ENCODE data around the gene ARHGAP25.

Gene ARHGAP25

GRCh38 chr2:68838641-68839040 lies 104.0 kb downstream of the ARHGAP25 start:
- no peak overlapping the region for H3K4me3 ChIP-seq (ENCODE audit: insufficient read depth, low read length, poor library complexity, severe bottlenecking)
- no peaks in the 10 kb centered on the region for H3K79me2 ChIP-seq (ENCODE audit: insufficient read depth, low read length)
- no peak overlapping the region for H3K9ac ChIP-seq (ENCODE audit: low read length)
- H3K9me3 ChIP-seq (ENCODE audit: insufficient read depth, low read length): peaks cover 6% of the 10 kb centered on the region; the same call in 1 of the 2 replicates
- H4K20me1 ChIP-seq (ENCODE audit: low read depth, low read length): no peaks in the 10 kb centered on the region
- H3K36me3 ChIP-seq (ENCODE audit: low read length): no peaks in the 10 kb centered on the region
- H3K9me2 ChIP-seq (replicated peaks; ENCODE audit: insufficient read depth, low read length): no peaks in the 10 kb centered on the region
- TF ChIP-seq EZH2phosphoT487 (conservative IDR thresholded peaks at IDR 0.05; ENCODE audit: low read length) (no peak), CTCF (IDR thresholded peaks at IDR 0.05; ENCODE audit: insufficient read depth, low read length, poor library complexity, severe bottlenecking) (no peak)
- no peak overlapping the region for H3K4me2 ChIP-seq (ENCODE audit: low read depth, low read length, poor library complexity, severe bottlenecking)
- peaks cover 3% of the 10 kb centered on the region; the same call in 1 of the 2 replicates for H3F3A ChIP-seq (ENCODE audit: insufficient read depth)
- H2AFZ ChIP-seq (ENCODE audit: low read depth, low read length, severe bottlenecking): no peak overlapping the region
- no peak overlapping the region for H3K27ac ChIP-seq (ENCODE audit: low read depth, low read length)
- no peaks in the 10 kb centered on the region for H3K27me3 ChIP-seq (ENCODE audit: low read length)

GRCh38 chr2:68839260-68839833 lies 104.7 kb downstream of the ARHGAP25 start:
- Histone ChIP-seq H3K4me3 (ENCODE audit: insufficient read depth, low read length, poor library complexity, severe bottlenecking) (no peak overlapping the region), H4K20me1 (ENCODE audit: low read depth, low read length) (no peaks in the 10 kb centered on the region), H3K9me3 (ENCODE audit: insufficient read depth, low read length) (peaks cover 6% of the 10 kb centered on the region; the same call in 1 of the 2 replicates), H3K27me3 (ENCODE audit: low read length) (no peaks in the 10 kb centered on the region), H3K4me2 (ENCODE audit: low read depth, low read length, poor library complexity, severe bottlenecking) (no peak overlapping the region), H3K9ac (ENCODE audit: low read length) (no peak overlapping the region), H3F3A (ENCODE audit: insufficient read depth) (peaks cover 3% of the 10 kb centered on the region; the same call in 1 of the 2 replicates), H3K9me2 (replicated peaks; ENCODE audit: insufficient read depth, low read length) (no peaks in the 10 kb centered on the region), H3K27ac (ENCODE audit: low read depth, low read length) (no peak overlapping the region), H3K36me3 (ENCODE audit: low read length) (no peaks in the 10 kb centered on the region), H2AFZ (ENCODE audit: low read depth, low read length, severe bottlenecking) (no peak overlapping the region), H3K79me2 (ENCODE audit: insufficient read depth, low read length) (no peaks in the 10 kb centered on the region)
- peak; percentile 47 for TF ChIP-seq CTCF (IDR thresholded peaks at IDR 0.05; ENCODE audit: insufficient read depth, low read length, poor library complexity, severe bottlenecking)
- TF ChIP-seq EZH2phosphoT487 (conservative IDR thresholded peaks at IDR 0.05; ENCODE audit: low read length): no peak

- no peaks in the 10 kb centered on the region for H3K36me3 ChIP-seq (ENCODE audit: low read length)
- H3K79me2 ChIP-seq (ENCODE audit: insufficient read depth, low read length): no peaks in the 10 kb centered on the region
- no peak overlapping the region for H3K9ac ChIP-seq (ENCODE audit: low read length)
- no peak for TF ChIP-seq CTCF (IDR thresholded peaks at IDR 0.05; ENCODE audit: insufficient read depth, low read length, poor library complexity, severe bottlenecking)
- no peak for TF ChIP-seq EZH2phosphoT487 (conservative IDR thresholded peaks at IDR 0.05; ENCODE audit: low read length)
- H3K9me3 ChIP-seq (ENCODE audit: insufficient read depth, low read length): peaks cover 4% of the 10 kb centered on the region; the same call in 1 of the 2 replicates
- no peak overlapping the region for H3K4me3 ChIP-seq (ENCODE audit: insufficient read depth, low read length, poor library complexity, severe bottlenecking)
- H3K27me3 ChIP-seq (ENCODE audit: low read length): no peaks in the 10 kb centered on the region
- no peak overlapping the region for H2AFZ ChIP-seq (ENCODE audit: low read depth, low read length, severe bottlenecking)
- H3K27ac ChIP-seq (ENCODE audit: low read depth, low read length): no peak overlapping the region
- no peaks in the 10 kb centered on the region for H3K9me2 ChIP-seq (replicated peaks; ENCODE audit: insufficient read depth, low read length)
- H4K20me1 ChIP-seq (ENCODE audit: low read depth, low read length): no peaks in the 10 kb centered on the region
- H3K4me2 ChIP-seq (ENCODE audit: low read depth, low read length, poor library complexity, severe bottlenecking): no peak overlapping the region
- H3F3A ChIP-seq (ENCODE audit: insufficient read depth): no peaks in the 10 kb centered on the region
Observed at GRCh38 chr2:68845043-68845442, 110.4 kb downstream of the ARHGAP25 start.

Data from SU-DHL-6 (cell line).